ENCODE results near the gene RABGEF1. TPM values are rescaled to one million over a fixed set of nuclear protein-coding genes. Genes with fewer than 3 reads are reported as not detected.
"Not testable (repeated sequence)": the region's sequence is repeated elsewhere in the genome, so short reads cannot be mapped to it uniquely, and the experiment has no call there.

RABGEF1 gene
- total and polyA plus RNA-seq, 2 experiments from 2014 or later = 14.7 to 17.5 TPM

- TF ChIP-seq ZNF462 (CRISPR knock-in tag; IDR thresholded peaks at IDR 0.05) = no peak
Observed at GRCh38 chr7:66713687-66714086, 26.8 kb upstream of the RABGEF1 start (continued).

GRCh38 chr7:66716634-66717033, 23.9 kb upstream of the RABGEF1 start:
- not testable (repeated sequence) for ATAC-seq; H2AFZ ChIP-seq; H3K27ac ChIP-seq (ENCODE audit: low read depth); H3K27me3 ChIP-seq (ENCODE audit: insufficient read depth); H3K4me2 ChIP-seq; H3K4me3 ChIP-seq; H3K27ac Mint-ChIP-seq; H3K4me1 Mint-ChIP-seq; H3K9me3 Mint-ChIP-seq; H3F3A ChIP-seq (replicated peaks; ENCODE audit: low read depth); H3K9me2 ChIP-seq (ENCODE audit: insufficient read depth); H3K27me3 Mint-ChIP-seq (ENCODE audit: insufficient read depth, low read depth, poor library complexity); H3K4me3 Mint-ChIP-seq; H3K36me3 ChIP-seq (ENCODE audit: insufficient read depth); H3K4me1 ChIP-seq (ENCODE audit: insufficient read depth); H4K20me1 ChIP-seq (replicated peaks; ENCODE audit: insufficient read depth); H3K79me2 ChIP-seq (replicated peaks; ENCODE audit: insufficient read depth); DNase-seq (ENCODE audit: low spot score)
- H3K36me3 Mint-ChIP-seq (ENCODE audit: low read depth) = peaks cover 17% of the 10 kb centered on the region

- no peak overlapping the region for H3K4me3 ChIP-seq
- H3K4me3 Mint-ChIP-seq = no peak overlapping the region
- no peak overlapping the region for H3K27ac ChIP-seq (ENCODE audit: low read depth)
- no peaks in the 10 kb centered on the region for H3K79me2 ChIP-seq (replicated peaks; ENCODE audit: insufficient read depth)
- H3K4me2 ChIP-seq = no peak overlapping the region
- DNase-seq (ENCODE audit: low spot score) = no peak
- peaks cover 4% of the 10 kb centered on the region for H3K27me3 Mint-ChIP-seq (ENCODE audit: insufficient read depth, low read depth, poor library complexity)
- no peak overlapping the region for H2AFZ ChIP-seq
- no peaks in the 10 kb centered on the region for H3K27me3 ChIP-seq (ENCODE audit: insufficient read depth)
- no peaks in the 10 kb centered on the region; the same call in 2 of the 3 replicates for H3K4me1 Mint-ChIP-seq
- no peak for ATAC-seq
- peaks cover 15% of the 10 kb centered on the region; the same call in 1 of the 2 replicates for H3K36me3 ChIP-seq (ENCODE audit: insufficient read depth)
- no peaks in the 10 kb centered on the region for H3F3A ChIP-seq (replicated peaks; ENCODE audit: low read depth)
- H3K4me1 ChIP-seq (ENCODE audit: insufficient read depth) = no peaks in the 10 kb centered on the region
- H3K36me3 Mint-ChIP-seq (ENCODE audit: low read depth) = peaks cover 25% of the 10 kb centered on the region
- no peak overlapping the region for H3K27ac Mint-ChIP-seq
- H3K9me2 ChIP-seq (ENCODE audit: insufficient read depth) = no peaks in the 10 kb centered on the region
- peaks cover 21% of the 10 kb centered on the region for H3K9me3 Mint-ChIP-seq
- no peaks in the 10 kb centered on the region for H4K20me1 ChIP-seq (replicated peaks; ENCODE audit: insufficient read depth)
- TF ChIP-seq ZNF114 (CRISPR knock-in tag; IDR thresholded peaks at IDR 0.05) (no peak), STAT1 (IDR thresholded peaks at IDR 0.05; ENCODE audit: unreplicated experiment) (no peak), EZH2 (IDR thresholded peaks at IDR 0.05; ENCODE audit: low read depth, unreplicated experiment) (no peak), EZH2phosphoT487 (IDR thresholded peaks at IDR 0.05; ENCODE audit: unreplicated experiment) (no peak), CTCF (conservative IDR thresholded peaks at IDR 0.05; ENCODE audit: low read depth in 2 of 2) (no peak), CREB1 (CRISPR knock-in tag; IDR thresholded peaks at IDR 0.05; ENCODE audit: low read depth) (no peak), JUNB (IDR thresholded peaks at IDR 0.05; ENCODE audit: unreplicated experiment) (no peak), ZNF331 (CRISPR knock-in tag; IDR thresholded peaks at IDR 0.05; ENCODE audit: low read depth) (no peak), NANOG (IDR thresholded peaks at IDR 0.05; ENCODE audit: borderline replicate concordance) (no peak)
Observed at GRCh38 chr7:66720561-66720960, 20.0 kb upstream of the RABGEF1 start.
